DND-41 (cell line): Measurements from ENCODE around the gene NCOR2.

ENCODE experiments used
- CTCF ChIP-seq: IDR thresholded peaks from 2 replicates; pipeline ENCODE4 v1.5.1; 2012; ENCODE audit warnings: borderline replicate concordance, low read length, moderate library complexity, mild to moderate bottlenecking; ENCODE audit not compliant: poor library complexity, severe bottlenecking; ENCODE audit errors: extremely low read depth
- EZH2 ChIP-seq: IDR thresholded peaks from 3 replicates; pipeline ENCODE4 v1.6.1; 2012; ENCODE audit warnings: borderline replicate concordance, low read depth, mild to moderate bottlenecking, moderate library complexity, low read length, inconsistent platforms; ENCODE audit not compliant: severe bottlenecking

GRCh38 chr12:124553862-124554428, 13.5 kb downstream of the NCOR2 start:
- TF ChIP-seq CTCF (no peak), EZH2 (no peak)
